DMS 273 (cell line): Measurements from ENCODE around the gene KCNH3.

Experiments
- DNase-seq: peaks from one replicate; lab custom pipeline; 2025; ENCODE audit not compliant: unreplicated experiment; lab: John Stamatoyannopoulos, UW

KCNH3 gene

DNA sequence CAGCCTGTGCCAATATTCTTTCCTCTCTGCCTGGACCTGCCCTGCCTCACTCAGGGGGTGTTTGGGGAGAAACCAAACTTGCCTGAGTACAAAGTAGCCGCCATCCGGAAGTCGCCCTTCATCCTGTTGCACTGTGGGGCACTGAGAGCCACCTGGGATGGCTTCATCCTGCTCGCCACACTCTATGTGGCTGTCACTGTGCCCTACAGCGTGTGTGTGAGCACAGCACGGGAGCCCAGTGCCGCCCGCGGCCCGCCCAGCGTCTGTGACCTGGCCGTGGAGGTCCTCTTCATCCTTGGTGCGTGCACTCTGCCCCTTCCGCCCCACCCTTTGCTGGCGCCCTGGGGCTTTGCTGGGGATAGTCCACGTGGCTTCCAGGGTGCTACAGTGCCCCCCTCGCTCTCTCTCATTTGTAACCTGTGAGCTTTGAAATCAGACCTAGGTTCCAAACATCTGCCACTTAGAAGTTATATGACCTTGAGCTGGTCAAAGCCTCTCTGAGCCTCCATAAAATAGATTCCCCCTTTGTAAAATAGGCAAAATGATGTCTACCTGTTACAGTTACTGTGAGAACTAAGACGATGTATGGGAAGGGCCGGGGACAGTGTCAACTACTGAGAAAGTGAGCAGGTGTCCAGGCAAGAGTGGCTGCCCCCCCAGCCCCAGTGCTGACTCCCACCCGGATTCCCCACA, 4.5 kb downstream of the KCNH3 start:
- DNase-seq, result no peak

DNA sequence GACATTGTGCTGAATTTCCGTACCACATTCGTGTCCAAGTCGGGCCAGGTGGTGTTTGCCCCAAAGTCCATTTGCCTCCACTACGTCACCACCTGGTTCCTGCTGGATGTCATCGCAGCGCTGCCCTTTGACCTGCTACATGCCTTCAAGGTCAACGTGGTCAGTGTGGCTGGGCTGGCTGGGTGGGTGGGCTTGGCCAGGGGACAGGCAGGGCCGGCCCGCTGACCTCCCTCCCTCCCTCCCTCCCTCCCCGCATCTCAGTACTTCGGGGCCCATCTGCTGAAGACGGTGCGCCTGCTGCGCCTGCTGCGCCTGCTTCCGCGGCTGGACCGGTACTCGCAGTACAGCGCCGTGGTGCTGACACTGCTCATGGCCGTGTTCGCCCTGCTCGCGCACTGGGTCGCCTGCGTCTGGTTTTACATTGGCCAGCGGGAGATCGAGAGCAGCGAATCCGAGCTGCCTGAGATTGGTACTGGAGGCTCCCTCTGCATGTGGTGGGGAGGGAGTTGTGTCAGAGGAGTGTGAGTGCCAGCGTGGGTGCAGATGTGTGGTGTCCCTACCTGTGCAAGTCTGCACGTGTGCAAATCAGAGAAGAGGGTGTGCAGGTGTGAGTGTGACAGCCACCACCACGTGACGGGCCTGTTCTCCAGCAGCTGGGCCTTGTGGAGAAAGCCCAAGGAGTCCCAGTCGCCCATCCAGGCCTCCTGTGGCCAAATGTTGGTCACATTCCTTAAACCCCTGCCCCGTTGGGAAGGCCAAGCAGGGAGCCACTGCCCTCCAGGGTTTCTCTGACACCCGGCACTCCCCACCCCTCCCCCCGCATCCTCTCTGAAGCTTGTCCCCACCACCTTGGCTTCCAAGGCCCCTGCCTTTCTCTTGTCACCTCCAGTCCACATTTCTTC, 5.3 kb downstream of the KCNH3 start:
- DNase-seq, result no peak

DNA sequence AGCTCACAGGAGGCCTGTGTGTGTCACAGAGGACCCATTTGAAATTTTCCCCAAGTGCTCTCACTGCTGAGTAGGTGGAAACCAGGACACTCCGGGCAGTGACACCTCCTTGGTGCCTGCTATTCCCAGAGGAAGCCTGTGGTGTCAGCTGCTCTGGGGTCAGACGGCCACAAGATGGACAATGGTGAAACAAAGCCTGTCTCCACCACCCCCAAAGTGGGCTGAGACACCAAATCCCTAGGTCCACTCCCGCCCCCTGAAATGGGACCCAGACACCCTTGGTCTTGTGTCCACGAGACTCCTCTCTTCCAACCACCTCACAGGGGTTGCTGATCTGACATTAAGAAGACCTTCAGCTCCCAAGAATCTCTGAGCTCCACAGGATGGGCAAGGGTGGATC, 7.0 kb downstream of the KCNH3 start:
- no peak for DNase-seq

DNA sequence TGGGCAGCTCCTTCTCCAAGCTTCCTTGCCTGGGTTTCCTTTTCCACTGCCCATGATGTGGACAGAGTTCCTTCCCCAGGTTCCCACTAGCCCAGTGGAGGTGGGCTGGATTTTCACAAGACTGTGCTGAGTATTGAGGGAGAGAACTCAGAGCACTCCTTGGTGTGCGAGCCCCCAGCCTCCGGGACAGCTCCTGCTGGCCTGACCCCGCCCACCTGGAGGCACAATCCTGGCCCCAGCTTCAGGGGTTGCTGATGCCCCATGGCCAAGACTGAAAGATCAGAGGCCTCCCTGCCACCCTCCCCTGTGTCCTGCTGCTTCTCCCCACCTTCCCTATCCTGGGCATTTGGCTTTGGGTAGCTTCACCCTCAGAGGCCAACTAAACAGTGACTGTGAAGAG, 7.7 kb downstream of the KCNH3 start:
- DNase-seq, result no peak

DNA sequence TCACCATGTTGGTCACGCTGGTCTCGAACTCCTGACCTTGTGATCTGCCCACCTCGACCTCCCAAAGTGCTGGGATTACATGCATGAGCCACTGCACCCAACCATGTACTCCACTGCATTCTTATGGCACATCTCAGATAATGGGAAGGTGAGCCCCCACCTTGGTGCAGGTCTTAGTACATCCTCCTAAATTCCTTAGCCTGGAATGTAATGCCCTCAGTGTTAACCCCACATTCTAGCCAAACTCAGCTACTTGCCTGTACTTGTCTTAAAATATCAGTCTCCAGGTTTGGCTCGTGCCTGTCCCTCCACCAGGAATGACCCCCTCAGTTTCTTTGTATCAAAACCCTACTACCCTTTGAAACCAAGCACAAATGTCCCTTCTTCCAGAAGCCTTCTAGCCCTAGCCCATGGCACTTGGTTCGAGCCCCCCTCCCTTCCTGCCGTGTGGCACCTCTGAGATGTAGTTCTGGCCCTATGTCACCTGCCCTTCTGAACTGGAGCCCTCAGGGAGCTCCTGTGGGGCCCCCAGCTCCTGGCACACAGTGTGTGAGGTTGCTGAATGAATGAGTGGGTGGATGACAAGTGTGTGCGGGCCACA, 8.4 kb downstream of the KCNH3 start:
- DNase-seq, result no peak

DNA sequence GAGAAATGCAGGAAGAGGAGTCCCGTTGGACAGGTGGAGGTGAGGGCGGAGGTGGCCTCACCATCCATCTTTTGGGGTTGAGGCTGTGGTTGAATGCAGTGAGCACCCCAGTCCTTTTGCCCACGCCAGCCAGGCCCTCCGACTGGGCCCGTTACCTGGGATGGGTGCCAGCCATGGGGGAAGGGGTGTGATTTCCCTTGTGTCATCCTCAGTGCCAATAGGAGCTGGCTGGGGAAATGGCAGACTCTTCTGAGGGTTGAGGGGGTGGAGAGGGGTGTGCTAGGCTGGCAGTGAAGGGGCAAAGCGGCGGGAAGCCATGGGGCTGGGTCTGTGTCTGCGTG, 9.6 kb downstream of the KCNH3 start:
- no peak for DNase-seq

DNA sequence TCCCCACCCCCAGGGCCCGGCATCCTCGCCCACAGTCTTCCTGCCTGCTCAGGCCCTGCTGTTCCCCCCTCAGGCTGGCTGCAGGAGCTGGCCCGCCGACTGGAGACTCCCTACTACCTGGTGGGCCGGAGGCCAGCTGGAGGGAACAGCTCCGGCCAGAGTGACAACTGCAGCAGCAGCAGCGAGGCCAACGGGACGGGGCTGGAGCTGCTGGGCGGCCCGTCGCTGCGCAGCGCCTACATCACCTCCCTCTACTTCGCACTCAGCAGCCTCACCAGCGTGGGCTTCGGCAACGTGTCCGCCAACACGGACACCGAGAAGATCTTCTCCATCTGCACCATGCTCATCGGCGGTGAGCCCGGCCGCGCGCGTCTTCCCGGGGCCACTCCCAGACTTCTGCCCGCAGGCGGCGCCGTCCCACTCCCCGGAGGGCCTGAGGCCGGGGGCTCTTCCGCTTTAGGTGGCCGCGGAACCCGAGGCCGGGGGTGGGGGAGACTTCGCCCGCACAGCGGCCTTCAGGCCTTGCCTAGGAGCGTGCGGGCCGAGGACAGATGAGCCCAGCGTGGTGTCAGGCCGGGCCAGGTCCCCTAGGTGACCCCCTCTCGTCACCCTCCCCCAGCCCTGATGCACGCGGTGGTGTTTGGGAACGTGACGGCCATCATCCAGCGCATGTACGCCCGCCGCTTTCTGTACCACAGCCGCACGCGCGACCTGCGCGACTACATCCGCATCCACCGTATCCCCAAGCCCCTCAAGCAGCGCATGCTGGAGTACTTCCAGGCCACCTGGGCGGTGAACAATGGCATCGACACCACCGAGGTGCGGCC, 10.2 kb downstream of the KCNH3 start:
- DNase-seq, result no peak

DNA sequence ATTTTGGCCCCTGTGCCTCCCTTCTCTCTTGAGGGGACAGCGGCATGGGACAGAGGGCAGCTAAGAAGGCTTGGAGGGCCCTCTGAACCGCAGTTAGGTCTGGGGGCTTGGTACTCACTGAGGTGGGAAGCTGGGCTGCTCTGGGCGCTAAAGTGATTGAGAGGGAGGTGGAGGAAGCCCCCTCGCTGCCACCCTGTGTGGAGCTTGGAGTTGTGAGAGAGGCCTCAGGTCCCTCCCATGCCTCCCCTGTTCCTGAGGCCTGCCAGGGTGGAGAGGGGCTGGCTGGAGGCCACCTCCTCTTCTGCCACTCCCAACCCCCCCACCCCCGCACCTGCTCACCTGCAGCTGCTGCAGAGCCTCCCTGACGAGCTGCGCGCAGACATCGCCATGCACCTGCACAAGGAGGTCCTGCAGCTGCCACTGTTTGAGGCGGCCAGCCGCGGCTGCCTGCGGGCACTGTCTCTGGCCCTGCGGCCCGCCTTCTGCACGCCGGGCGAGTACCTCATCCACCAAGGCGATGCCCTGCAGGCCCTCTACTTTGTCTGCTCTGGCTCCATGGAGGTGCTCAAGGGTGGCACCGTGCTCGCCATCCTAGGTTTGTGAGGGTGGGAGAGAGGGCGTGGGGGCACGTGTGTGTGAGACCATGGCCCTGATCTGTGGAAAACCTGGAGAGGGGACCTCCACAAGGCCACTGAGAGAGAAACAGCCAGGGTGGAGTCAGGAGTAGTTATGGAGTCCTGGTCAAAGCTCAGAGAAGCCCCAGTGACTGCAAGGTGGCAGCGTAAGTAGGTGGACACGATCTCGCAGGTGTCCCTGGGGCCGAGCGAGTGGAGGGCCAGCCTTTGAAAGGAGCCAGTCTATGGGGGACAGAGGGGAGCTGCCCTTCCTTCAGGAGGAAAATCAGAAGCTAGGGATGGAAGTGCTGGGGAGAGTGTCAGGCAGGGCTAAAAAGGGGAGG, 11.2 kb downstream of the KCNH3 start:
- DNase-seq, result no peak

DNA sequence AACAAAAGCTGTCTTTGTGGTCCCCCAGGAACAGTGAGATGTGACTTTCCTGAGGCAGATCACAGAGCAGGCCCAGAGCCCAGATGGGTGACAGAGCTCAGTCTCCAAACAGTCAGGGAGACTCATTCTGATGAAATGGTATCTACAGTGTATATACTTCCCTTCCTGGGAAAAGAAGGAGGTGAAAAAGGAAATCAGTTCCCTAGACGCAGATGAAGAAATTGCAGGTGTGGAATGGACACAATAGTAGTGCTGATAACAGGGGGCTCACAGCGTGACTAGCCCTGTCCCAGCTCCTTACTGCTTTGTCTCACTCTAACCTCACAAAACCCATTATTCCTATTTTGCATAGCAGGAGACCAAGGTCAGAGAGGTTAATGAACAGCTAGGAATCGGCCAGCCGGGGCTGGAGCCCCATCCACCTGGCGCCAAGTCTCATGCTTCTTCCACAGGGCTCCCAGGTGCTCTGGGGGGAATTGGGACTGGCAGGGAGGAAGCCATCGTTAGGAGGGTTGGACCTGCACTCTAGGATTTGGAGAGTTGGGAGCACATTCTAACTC, 11.9 kb downstream of the KCNH3 start:
- DNase-seq, result no peak

DNA sequence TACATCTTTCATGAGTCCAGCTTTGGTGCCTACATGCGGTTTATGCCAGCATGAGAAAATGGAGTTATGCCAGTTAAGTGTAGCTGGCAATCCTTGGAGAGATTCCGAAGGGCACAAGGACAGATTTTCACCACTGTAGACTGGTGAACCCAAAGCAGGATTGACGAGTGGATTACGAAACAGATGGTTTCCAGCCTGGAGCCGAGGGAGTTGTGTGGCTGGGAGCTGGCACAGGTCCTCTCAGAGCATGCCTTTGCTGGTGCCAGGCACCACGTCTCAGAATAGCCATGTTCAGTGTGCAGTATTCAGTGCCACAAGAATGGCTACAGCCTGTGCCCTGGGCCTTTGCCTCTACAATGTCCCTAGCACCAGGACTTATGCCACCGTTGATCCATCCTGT, 13.2 kb downstream of the KCNH3 start:
- DNase-seq, result peak; percentile 56

DNA sequence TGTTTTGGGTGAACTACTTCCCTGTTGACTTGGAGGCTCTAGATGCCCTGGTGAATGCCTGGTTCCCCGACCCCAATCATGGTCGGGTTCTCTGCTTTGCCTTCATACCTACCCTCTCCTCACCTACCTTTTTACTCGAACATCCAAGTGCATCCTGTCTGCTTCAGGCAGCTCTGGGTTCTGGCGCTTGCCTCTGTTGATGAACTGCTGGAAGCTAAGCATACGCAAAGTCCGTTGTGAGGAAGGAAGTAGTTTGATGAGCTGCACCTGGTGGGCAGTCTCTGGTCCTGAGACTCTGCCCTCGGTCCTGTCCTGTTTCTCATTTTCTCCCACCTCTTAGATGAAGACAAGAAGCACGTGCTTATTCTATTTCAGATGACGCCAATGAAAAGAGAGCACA, 13.6 kb downstream of the KCNH3 start:
- DNase-seq, result no peak

DNA sequence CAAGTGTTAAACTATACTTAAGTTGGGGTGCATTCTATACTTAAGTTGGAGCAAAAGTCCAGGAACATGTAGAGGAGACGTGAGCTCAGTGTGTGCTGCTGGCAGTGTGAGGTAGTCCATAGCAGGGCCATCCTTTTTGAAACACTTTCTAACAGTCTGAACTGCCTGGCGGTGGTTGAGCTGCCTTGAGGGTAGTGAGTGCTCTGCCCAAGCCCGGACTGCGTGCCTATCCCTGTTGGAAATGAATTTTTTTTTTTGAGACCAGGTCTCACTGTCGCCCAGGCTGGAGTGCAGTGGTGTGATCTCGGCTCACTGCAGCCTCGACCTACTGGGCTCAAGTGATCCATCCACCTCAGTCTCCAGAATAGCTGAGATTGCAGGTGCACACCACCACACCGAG, 14.1 kb downstream of the KCNH3 start:
- no peak for DNase-seq

DNA sequence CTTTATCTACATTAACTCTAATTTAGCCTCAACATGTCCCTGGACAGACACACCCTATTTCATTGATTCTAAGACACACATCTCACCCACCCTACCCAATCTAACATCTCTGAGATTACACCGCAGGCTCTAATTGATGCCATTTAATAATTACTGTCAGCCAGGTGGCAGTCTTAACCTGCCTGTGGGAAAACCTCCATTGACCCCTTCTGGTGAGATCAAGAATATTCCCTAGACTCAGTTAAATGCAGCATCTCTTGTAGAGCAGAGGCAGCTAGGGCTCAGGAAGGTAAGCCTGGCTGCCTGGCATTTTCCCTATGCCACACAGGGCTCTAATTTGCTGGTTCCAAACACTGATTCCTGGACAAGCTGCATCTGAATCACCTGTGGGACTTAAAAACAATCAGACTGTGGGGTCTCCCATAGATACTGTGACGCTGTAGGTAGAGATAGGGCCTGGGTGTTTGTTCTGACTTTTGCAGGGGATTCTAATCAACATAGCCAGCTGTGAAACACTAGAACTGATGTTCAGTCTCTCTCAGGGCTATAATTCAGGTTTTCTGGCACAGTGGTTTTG, 14.8 kb downstream of the KCNH3 start:
- DNase-seq, result peak; percentile 73

DNA sequence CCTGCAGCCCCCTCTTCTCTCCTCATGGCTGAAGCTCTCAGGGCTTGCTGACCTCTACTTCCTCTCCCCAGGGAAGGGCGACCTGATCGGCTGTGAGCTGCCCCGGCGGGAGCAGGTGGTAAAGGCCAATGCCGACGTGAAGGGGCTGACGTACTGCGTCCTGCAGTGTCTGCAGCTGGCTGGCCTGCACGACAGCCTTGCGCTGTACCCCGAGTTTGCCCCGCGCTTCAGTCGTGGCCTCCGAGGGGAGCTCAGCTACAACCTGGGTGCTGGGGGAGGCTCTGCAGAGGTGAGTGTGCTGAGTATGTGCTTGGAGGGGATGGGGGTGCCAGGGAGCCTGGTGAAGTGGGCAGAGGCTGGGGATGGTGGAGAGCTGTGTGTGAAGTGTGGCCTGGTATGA, 15.4 kb downstream of the KCNH3 start:
- DNase-seq, result no peak

DNA sequence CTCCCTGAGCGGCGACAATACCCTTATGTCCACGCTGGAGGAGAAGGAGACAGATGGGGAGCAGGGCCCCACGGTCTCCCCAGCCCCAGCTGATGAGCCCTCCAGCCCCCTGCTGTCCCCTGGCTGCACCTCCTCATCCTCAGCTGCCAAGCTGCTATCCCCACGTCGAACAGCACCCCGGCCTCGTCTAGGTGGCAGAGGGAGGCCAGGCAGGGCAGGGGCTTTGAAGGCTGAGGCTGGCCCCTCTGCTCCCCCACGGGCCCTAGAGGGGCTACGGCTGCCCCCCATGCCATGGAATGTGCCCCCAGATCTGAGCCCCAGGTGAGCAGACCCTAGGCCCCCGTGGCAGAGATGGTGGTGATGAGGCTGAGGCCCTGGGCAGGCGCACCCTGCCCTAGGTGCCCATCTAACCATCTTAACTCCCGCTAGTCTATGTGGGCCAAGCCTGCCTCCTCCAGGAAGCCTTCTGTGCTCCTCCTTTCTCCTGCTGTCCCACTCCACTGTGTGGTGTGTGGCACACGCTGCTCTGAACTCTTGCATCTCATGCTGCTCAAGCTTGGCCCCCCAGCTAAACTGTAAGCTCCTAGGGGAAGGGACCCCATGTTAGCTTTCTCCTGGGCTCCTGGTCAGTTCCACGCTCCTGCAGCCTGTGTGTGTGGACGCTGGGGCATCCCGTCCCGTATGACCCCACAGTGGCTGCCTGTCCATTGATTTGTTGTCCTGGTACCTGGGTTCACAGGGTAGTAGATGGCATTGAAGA, 17.0 kb downstream of the KCNH3 start:
- DNase-seq, result no peak

DNA sequence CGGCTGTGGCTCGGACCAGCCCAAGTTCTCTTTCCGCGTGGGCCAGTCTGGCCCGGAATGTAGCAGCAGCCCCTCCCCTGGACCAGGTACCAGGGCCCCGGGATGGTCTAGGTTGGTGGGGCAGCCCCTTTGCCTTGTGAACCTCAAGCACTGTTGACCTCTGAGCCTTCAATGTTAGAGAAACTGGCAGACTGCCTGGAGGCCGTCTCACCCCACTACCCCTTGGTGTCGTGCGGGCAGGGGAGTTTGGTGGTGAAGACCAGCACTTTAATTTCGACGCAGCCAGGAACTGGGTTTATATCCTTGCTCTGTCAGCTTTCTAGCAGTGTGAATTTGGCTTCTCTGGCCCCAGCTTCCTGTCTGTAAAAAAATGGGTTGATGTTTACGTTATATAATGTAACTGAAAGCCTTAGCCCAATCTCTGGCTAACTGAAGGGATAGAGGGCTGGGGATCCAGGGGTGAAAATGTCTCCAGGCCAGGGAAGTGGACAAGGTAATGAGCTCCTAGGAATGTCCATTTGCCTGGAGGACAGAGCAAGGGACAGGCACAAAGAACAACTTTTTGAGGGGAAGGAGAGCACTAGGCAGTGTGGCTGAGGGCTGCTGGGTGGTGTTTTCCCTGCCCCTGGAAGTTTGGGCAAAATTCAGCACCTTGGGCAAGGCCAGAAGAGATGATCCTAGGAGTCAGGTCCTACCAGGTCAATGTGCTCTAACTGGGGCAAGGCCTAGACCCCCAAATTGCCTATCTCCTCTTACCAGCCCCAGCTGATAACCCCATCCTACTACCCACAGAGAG, 17.8 kb downstream of the KCNH3 start:
- DNase-seq, result no peak

DNA sequence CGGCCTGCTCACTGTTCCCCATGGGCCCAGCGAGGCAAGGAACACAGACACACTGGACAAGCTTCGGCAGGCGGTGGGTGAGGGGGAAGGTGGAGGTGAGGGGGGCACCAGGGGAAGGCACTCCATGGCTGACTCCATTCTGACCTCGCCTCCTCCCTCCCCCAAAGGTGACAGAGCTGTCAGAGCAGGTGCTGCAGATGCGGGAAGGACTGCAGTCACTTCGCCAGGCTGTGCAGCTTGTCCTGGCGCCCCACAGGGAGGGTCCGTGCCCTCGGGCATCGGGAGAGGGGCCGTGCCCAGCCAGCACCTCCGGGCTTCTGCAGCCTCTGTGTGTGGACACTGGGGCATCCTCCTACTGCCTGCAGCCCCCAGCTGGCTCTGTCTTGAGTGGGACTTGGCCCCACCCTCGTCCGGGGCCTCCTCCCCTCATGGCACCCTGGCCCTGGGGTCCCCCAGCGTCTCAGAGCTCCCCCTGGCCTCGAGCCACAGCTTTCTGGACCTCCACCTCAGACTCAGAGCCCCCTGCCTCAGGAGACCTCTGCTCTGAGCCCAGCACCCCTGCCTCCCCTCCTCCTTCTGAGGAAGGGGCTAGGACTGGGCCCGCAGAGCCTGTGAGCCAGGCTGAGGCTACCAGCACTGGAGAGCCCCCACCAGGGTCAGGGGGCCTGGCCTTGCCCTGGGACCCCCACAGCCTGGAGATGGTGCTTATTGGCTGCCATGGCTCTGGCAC, 18.5 kb downstream of the KCNH3 start:
- DNase-seq, result no peak

DNA sequence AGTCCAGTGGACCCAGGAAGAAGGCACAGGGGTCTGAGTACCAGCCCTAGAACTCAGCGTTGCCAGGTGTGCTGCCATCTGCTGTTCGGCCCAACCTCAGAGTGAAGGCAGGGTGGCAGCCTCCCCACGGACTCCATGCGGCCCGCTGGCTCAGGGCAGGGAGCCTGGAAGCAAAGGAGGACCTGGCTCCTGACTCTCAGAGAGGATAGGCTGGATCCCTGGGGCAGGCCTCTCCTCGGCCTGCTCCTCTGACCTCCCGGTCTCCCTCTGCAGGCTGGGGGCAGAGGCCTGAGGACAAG, 19.0 kb downstream of the KCNH3 start:
- peak; percentile 68 for DNase-seq
